OCI-LY7 (cell line): ENCODE measurements around the gene LRRC66.

Experiments
- EZH2phosphoT487 ChIP-seq: fragments of 200-600 bp; sonication (generic); IDR thresholded peaks from 2 replicates; pipeline ENCODE4 v1.6.1; 2018; ENCODE audit warnings: low read depth, borderline replicate concordance, mild to moderate bottlenecking, mixed run types, antibody characterized with exemption, low read length, moderate library complexity, mixed read lengths
- TF ChIP-seq, protein P1 (sequence below): fragments of 200-600 bp; sonication (generic); conservative IDR thresholded peaks from 2 replicates; pipeline ENCODE4 v1.5.1; 2014; ENCODE audit warnings: mild to moderate bottlenecking, antibody characterized with exemption, low read length, moderate library complexity, mixed read lengths

DNA sequence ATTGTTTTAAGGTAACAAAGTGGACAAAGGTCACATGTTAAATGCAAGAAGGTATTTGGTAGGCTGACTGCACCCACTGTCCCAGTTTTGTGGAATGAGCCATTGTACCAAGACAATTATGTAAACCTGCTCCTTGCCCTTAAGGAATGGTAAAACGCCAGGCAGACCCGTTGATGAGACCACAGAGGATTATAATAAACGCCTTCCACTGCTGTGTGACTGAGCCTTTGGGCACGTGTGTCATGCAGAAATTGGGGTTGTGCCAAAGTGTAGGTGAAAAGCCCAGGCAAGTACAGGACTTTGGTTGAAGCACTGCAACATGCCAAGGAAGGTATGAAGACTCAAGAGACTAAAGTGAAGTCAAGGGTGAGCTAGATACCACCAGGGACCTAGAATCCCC lies 59.7 kb downstream of the LRRC66 start:
- TF ChIP-seq, protein P1, sequence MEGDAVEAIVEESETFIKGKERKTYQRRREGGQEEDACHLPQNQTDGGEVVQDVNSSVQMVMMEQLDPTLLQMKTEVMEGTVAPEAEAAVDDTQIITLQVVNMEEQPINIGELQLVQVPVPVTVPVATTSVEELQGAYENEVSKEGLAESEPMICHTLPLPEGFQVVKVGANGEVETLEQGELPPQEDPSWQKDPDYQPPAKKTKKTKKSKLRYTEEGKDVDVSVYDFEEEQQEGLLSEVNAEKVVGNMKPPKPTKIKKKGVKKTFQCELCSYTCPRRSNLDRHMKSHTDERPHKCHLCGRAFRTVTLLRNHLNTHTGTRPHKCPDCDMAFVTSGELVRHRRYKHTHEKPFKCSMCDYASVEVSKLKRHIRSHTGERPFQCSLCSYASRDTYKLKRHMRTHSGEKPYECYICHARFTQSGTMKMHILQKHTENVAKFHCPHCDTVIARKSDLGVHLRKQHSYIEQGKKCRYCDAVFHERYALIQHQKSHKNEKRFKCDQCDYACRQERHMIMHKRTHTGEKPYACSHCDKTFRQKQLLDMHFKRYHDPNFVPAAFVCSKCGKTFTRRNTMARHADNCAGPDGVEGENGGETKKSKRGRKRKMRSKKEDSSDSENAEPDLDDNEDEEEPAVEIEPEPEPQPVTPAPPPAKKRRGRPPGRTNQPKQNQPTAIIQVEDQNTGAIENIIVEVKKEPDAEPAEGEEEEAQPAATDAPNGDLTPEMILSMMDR: no peak
- no peak for TF ChIP-seq EZH2phosphoT487
